ENCODE data around the gene TLL2.

- TF ChIP-seq CTCF (IDR thresholded peaks at IDR 0.05) (no peak), POLR2A (IDR thresholded peaks at IDR 0.05) (no peak), EP300 (IDR thresholded peaks at IDR 0.05) (no peak), POLR2AphosphoS5 (IDR thresholded peaks at IDR 0.05) (no peak)
These were observed 28.2 kb upstream of the TLL2 start for GRCh38 chr10:96541921-96542320.

Measured in gastroesophageal sphincter (tissue), 3 donors.